Fibroblast of skin of left quadriceps (primary cell): ENCODE data around the gene CACNA1D.

ENCODE experiments used
- DNase-seq, 2 experiments: peaks; one replicate each; pipeline ENCODE4 v3.0.0-alpha.2; 2013; ENCODE audit warnings: low read depth in 2 of 2

CACNA1D gene

DNA sequence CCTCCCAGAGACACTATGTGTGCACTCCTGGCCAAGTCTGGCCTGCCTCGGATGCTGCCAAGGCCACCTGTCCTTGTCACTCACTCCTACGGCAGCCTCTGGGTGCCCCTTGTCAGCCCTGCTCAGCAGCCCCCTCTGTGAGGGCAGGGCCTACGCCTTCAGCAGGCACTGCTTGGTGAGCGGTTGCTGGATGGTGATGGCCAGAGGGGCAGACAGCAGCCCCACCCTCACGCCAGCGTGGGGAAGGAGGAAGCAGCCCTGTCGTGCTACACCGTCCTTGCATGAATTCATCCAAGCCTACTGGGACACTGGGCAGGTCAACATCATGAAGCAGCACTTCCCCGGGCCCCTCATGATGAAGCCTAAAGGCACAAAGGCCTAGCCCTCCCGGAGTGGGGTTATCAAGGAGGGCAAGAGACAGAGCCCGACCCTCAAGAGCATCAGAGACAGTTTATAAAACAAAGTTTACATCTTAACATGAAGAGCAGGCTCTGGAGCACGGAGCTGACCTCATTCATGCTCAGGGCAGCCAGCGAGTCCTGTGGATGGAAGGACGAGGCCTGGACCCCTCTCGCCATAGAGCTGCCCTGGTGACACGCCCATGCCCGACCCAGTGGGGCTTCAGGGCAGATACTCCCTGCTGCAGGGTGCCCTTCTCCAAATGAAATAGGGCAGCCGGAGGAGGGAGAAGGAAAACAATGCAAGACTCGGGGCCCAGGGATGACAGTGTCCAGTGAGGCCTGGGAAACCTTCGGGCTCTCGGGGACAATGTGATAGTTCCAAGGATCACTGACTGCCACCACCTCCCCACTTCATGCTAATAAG lies 326.6 kb downstream of the CACNA1D start:
- no peak for DNase-seq

DNA sequence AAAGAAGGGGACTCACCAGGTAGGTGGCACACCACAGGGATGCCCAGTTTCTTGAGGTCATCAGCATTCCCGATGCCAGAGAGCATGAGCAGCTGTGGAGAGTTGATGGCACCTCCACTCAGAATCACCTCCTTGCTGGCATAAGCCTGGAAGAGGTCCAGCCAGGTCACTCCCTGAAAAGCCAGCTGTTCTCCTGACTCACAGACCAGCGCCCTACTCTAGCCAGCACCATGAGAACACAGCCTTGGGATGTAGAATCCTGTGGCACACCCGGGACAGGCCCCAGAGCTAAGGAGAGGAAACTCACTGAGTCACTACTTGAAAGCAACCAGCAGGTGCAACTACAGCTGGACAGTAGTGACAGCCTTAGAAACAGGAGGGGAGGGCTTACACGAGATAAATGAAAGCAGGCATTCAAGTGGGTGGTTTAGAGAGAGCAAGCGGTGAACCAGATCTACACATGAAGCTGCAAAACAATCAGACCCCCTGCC lies 327.3 kb downstream of the CACNA1D start:
- no peak for DNase-seq

DNA sequence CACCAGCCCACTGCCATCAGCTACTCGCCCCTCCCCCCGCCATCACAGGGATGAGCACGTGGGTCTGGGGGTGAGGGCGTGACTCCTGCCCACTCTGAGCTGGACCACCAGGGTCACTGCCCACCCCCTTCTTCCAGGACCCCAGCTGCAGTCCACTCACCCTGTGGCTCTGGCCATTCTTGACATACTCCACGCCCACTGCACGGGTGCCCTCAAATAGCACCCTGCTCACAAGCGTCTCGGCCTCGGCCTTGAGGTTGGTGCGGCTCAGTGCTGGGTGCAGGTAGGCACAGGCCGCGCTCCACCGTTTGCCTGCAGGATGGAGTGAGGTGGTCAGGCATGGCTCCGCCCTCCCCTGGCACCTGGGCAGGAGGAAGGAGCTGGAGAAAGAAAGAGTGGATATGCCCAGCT lies 327.9 kb downstream of the CACNA1D start:
- no peak for DNase-seq

DNA sequence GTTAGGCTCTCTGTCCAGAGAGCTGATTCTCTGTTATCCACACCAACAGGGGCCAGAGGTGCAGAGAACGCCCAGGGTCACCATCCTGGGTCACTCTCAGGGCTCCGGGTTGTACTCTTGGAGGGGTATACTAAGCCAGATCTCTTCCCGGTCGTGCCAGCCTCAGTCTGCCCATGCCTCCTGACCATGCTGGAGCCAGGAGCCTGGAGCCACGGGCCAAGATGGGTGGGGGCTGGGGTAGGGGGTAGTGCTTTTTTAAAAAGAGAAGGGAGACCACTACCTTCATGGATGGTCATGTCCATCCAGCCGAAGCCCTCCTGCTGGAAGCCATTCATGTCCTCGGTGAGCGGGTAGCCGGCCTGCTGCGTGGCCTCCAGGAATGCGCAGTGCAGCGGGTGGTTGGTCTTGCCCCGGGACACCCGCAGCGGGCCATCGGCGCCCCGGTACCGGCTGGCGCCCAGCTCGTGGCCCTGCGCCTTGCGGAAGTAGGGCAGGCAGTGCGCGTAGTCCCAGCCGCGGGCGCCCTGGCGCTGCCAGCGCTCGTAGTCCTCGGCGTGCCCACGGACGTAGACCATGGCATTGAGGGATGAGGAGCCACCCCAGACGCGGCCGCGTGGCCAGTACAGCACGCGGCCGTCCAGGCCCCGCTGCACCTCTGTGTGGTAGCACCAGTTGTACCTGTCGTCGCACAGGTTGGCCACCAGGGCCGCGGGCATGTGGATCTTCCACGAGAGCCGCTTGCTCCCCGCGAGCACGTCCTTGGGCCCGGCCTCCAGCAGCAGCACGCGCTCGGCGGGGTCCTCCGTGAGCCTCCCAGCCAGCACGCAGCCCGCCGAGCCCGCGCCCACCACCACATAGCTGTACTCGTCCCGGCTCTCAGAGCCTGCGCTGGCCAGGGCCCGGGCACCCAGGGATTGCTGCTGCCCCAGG lies 328.9 kb downstream of the CACNA1D start:
- DNase-seq = no peak

DNA sequence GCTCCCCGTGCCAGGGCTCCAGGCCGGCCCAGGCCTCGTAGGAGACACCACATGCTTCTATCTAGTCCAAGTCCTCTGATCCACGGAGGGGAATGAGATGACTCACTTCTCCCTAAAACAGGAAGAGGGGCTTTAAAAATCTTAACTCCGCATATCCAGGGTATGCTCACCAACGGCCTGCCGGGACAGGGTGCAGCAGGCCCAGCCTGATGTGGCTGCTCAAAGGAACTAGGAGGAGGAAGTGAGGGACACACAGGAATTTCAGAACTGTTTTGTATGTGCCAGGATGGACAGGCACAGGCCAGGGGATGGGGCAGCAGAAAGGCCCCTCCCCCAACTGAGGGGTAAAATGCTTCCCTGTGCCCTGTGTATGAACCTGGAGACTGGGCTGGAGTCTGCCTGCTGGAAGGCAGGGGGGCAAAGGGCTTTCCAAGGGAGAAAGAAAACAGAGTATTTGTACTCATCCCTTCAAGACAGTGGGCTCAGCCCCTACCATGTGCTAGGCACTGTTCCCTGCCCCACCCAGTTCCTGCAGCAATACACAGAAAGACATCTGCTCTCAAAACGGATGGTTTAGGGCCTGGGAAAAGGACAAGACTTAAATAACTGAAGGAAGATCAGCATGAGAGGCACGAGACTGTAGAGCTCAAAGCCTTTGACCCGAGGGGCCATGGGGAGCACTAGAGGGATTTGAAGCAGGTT lies 329.7 kb downstream of the CACNA1D start:
- no peak for DNase-seq

DNA sequence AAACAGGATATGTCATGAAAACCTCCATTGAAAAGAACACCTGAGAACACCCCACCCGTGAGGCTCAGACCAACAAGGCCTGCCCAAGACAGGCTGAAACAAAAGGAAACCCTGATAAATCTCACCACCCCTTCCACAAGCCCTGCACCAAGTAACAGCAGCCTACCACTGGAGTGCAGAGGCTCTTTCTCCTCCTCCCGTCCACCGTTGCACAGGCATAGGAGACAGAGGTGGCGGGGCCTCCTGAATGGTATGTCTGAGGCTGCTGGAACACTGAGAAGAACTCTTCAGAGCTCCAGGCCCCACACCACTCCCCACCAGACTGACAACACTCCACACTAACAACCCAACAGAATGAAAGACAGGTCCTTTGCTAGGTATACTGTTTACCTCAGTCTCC lies 330.4 kb downstream of the CACNA1D start:
- no peak for DNase-seq

DNA sequence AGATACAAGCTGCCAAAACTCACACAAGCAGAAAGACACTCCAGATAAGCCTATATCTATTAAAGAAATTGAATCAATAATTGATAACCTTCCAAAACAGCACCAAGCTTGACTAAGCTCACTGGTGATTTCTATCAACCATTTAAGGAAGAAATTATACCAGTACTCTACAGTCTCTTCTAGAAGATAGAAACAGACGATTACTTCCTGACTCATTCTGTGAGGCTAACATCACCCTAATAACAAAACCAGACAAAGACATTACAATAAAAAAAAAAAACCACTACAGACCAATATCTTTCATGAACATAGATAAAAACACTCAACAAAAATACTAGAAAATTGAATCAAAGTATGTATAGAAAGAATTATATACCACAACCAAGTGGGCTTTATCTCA lies 331.6 kb downstream of the CACNA1D start:
- DNase-seq = no peak

DNA sequence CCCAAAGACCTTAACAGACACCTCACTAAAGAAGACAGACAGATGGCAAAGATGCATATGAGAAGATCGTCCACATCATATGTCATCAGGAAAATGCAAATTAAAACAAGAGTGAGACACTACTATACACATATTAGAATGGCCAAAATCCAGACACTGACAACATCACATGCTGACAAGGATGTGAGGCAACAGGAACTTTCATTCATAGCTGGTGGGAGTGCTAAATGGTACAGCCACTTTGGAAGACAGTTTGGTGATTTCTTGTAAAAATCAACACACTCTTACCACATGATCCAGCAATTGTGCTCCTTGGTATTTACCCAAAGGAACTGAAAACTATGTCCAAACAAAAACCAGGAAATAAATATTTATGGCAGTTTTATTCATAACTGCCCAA lies 334.2 kb downstream of the CACNA1D start:
- no peak for DNase-seq

DNA sequence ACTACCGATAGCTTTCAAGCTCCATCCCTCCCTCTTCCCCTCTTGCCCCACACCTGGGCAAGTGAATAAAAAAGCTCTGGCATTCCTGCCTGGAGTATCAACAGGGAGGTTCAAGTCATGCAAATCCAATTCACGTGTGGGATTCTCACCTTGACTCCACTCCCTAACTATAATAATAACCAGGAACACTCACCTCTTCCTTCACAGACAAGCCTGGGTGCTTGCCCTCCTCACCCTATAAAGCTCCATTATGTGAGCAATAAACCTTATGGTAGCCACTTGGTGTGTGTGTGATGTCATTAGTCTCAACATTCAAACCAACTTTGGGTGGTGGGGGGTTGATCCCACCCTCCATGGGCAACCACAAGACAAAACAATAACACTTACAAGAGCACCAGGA lies 335.2 kb downstream of the CACNA1D start:
- DNase-seq = no peak

DNA sequence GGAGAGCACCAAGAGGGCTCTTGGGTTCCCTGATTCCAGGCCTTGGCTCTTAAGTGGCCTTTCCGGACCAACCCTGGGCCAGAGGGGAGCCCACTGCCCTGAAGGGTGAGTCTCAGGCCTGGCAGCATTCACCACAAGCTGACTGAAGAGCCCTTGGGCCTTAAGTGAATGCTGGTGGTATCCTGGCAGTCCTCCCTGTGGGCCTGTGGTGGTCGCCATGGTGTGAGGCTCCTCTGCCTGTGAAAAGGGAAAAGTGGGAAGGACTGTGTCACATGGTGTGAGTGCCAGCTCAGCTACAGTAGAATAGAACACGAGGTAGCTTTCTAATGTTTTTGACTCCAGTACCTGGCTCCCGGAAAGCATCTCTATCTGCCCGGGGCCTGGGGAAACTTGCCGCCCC lies 336.5 kb downstream of the CACNA1D start:
- DNase-seq = no peak

DNA sequence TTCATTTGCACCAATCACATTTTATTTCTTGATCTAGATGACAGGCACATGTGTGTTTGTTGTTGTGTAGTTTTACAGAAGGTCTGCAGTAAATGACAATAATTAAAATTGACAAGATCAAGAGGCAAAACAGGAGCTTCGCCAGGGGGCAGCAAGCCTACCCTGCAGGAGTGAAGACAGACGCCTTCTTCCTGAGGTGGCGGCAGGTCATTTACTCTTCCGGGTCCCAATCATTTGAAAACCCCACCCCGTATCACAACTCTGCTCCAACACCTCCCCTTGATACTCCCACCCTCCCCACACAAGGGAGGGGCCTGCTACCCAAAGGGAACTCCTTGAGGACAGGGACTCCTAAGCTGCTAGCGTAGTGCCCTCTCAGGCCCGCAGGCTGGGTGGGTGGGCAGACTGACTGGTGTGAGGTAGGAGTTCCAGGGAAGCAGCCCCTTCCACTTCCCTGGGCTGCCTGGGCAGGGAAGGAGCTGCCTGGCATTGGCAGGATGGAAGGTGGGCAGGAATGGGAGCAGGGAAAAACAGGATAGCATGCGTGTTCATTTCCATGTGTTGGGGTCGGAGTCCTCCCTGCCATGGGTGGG lies 338.7 kb downstream of the CACNA1D start:
- no peak for DNase-seq

DNA sequence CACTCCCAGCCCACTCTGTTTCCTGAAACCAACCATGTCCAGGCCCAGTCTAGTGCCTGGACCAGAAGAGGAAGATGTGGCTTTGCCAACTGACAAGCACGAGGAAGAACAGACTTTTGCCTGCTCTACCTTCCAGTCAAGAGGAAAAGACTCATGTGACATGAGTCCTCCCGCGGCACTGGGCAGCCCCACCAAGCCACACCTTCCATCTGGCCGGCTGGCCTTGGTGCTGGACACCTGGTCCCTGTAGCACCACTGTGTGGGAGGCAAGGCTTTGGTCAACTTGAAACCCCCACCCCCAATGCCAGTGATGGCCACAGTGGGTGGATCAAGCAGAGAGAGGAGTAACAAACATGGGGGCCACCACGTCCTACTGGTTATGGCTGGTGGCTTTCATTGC lies 339.3 kb downstream of the CACNA1D start:
- DNase-seq = no peak

DNA sequence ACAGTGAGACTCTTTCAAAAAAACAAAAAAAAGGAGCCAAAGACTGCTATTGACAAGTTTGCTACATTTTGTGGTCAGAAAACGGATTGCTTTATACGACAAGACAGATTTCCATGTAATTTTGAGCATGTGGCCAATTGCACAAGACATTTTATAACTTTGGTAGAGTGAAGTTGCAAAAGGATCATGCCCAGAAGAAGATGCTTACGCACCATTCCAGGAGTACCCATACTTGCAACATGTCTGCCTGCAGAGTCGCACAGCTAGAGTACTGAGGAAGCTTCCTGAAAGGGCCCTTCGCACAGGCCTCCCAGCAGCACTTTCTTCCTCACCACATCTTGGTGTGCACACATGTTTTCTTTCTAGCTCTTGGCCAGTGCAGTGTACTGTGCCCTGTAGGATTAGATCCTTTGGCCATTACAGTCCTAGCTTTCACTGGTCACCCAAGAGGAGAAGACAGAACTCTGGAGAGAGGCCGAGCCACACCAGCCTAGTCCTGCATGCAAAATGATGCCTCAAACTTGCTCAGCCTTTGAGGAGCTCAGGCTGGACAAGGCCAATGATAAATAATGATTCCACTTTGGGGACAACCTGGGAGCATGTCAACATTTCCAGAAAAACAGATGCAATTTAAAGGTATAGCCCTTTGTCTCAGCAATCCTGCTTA lies 340.2 kb downstream of the CACNA1D start:
- no peak for DNase-seq

DNA sequence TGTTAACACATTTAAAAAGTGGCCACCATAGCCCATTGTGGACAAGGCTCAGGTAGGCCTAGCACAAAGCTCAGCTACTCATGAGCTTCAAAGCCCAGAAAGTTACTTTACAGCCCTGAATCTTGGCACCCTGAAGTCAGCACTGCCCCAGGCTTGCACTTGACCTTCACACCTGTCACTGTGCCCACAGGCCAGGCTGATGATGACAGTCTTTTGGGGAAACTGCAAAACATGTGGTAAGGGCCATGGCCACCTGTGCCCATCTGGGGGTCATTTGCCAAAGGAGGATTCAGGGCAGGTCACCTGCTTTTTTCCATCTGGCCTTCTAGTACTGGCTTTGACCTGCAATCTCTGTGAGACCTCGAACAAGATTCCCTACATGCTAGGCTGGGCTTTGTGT lies 340.8 kb downstream of the CACNA1D start:
- no peak for DNase-seq

DNA sequence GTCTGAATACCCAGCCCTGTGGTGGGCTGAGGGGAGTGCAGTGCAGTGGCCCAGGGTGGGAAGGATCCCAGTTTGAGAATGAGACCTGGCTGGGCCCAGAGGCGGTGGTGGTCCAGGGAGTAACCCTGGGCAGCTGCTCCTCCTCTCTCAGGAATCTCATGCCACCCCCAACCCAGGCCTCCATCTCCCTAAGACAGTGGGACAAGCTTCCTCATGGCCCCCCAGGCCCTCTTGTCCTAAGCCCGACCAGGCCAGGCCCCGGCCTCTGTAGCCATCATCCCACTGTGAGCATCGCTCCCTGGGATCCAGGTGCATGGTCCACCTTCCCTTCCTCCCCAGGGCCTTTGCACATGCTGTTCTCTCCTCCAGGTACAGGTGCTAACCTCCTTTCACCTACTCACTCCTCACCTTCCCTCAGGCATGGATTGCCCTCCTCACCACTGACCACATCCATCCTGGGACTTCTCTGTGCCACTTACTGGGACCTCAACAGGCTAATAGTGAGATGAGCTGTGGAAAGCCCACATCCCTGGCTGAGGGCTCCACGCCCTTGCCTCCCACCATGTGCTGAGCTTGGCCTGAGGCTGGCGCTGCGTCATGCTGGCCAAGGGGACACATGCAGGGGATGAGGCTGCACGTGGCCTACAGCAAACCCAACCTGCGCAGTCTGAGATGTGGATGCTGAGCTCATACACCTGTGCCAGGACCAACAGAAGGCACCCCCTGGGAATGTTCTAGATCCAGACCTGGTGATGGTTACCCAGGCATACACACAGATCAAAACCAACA lies 341.9 kb downstream of the CACNA1D start:
- DNase-seq = no peak

DNA sequence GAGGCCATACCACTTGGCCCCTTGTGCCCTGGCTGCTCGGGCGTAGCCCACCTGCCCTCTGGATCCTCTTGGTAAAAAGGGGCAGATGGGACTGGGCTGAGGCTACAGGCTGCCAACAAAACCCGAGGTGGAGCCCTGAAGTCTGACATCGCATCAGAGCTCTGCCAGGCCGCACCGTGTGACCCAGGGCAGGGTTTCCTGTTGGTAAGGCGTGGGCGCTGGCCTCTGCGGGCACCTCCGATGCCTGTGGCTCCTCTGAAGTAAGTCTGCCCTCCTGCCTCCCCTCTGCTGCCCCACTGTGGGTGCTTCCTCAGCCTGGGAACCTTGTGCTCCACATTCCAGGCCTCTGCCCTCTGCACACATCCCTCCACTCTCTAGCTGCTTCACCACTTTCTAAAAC lies 342.9 kb downstream of the CACNA1D start:
- no peak for DNase-seq

DNA sequence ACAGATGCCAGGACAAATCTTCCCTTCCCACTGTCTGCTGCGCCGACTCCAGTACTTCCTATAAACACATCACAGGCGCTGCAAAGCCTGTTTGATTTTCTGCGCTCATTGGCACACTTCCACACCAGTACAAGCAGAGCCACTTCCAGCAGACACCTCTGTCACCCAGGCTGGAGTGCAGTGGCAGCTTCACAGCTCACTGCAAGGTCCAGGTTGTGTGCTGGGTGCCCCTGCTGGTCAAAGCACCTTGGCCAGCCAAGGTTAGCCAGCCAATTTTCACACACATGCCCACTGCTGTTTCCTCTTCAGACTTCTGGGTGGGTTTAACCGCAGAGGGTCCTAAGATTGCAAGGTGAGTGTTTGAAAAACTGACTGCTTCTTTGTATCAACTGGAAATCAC lies 346.9 kb downstream of the CACNA1D start:
- no peak for DNase-seq

DNA sequence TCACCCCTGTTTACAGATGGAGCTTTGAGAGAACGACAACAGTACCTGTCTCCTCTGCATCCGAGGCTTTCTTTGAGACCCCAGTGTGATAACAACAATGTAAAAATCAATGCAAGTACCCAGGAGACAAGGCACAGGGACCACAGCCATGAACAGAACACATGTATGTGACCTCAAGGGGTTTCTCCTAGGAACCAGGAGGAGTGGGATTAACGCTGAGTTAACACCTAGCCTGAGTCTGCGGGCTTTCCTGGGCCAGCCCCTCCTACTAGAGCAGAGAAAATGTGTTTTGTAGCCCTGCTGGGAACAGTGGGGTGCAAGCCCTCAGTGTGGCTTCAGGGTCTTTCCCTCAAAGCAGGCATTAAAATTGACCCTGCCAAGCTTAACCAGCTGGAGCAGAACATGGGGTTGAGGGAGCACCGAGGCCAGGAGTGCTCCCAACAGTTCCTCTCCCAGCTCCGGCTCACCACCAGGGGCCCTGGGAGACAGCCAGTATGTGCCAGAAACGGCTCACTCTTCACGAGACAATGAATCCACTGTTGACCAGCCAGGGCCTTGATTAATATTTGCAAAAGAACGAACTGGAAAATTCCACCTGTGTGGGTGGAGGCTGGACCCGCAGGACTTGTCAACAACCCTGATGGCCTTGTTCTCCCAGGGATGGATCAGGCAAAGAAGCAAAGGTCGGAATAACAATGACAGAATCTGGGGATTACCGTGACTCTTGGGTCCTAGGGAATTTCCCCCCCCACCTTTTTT lies 348.2 kb downstream of the CACNA1D start:
- DNase-seq = no peak
